ENCODE measurements around the gene TMEM30A. TPM values are rescaled to one million over a fixed set of nuclear protein-coding genes. Genes with fewer than 3 reads are reported as not detected.

TMEM30A gene
- total RNA-seq, 4 donors from 2014 or later: 87.6 to 102 (median 91.9) TPM

GRCh38 chr6:75279418-75279817 lies 5.2 kb downstream of the TMEM30A start:
- Histone ChIP-seq H3K9me3 (no peaks in the 10 kb centered on the region), H3K27ac (replicated peaks in 1 of 4) (peak overlapping the region in 1 of 4 donors; percentile 5), H3K4me3 (no peak overlapping the region), H3K36me3 (no peaks in the 10 kb centered on the region), H3K4me1 (peaks cover 50 to 92% (median 89%) of the 10 kb centered on the region in 4 donors), H3K27me3 (no peaks in the 10 kb centered on the region)
- WGBS: 56% methylated on average over 2 of the region's 2 CpGs
- TF ChIP-seq EP300 (IDR thresholded peaks at IDR 0.05) (no peak), CTCF (IDR thresholded peaks at IDR 0.05) (no peak), POLR2A (IDR thresholded peaks at IDR 0.05; ENCODE audit: low read depth) (no peak), POLR2AphosphoS5 (IDR thresholded peaks at IDR 0.05) (no peak)
- intact Hi-C loops (cut with DNase I): loop anchor here (10.0 kb wide), 1 partner anchor 325 kb away; the partner anchor contains the start of gene SENP6
- DNase-seq (ENCODE audit: extremely low spot score): no peak

GRCh38 chr6:75278474-75279077 lies 6.0 kb downstream of the TMEM30A start:
- H3K4me1 ChIP-seq: peaks cover 56 to 98% (median 96%) of the 10 kb centered on the region in 4 donors
- 65% methylated on average over 4 of the region's 4 CpGs for WGBS
- peak overlapping the region in 2 of 4 donors; percentile 1 to 5 for H3K27ac ChIP-seq (replicated peaks in 1 of 4)
- H3K9me3 ChIP-seq: no peaks in the 10 kb centered on the region
- TF ChIP-seq POLR2AphosphoS5 (IDR thresholded peaks at IDR 0.05): no peak
- TF ChIP-seq POLR2A (IDR thresholded peaks at IDR 0.05; ENCODE audit: low read depth): no peak
- TF ChIP-seq CTCF (IDR thresholded peaks at IDR 0.05): no peak
- TF ChIP-seq EP300 (IDR thresholded peaks at IDR 0.05): no peak
- no peaks in the 10 kb centered on the region for H3K27me3 ChIP-seq
- intact Hi-C loops (cut with DNase I): loop anchor here (10.0 kb wide), 1 partner anchor 326 kb away; the partner anchor contains the start of gene SENP6
- H3K36me3 ChIP-seq: no peaks in the 10 kb centered on the region
- no peak for DNase-seq (ENCODE audit: extremely low spot score)
- no peak overlapping the region for H3K4me3 ChIP-seq

GRCh38 chr6:75275067-75275466 lies 9.5 kb downstream of the TMEM30A start:
- Histone ChIP-seq H3K27me3 (no peaks in the 10 kb centered on the region), H3K9me3 (no peaks in the 10 kb centered on the region), H3K27ac (replicated peaks in 1 of 4) (no peak overlapping the region), H3K36me3 (peaks cover 0 to 10% (median 9%) of the 10 kb centered on the region in 4 donors), H3K4me1 (peaks cover 33 to 85% (median 78%) of the 10 kb centered on the region in 4 donors), H3K4me3 (no peak overlapping the region)
- intact Hi-C loops (cut with DNase I): loop anchor here (10.0 kb wide), 1 partner anchor 330 kb away; the partner anchor contains the start of gene SENP6
- TF ChIP-seq POLR2A (IDR thresholded peaks at IDR 0.05; ENCODE audit: low read depth) (no peak), CTCF (IDR thresholded peaks at IDR 0.05) (no peak), EP300 (IDR thresholded peaks at IDR 0.05) (no peak), POLR2AphosphoS5 (IDR thresholded peaks at IDR 0.05) (no peak)
- no peak for DNase-seq (ENCODE audit: extremely low spot score)

- intact Hi-C loops (cut with DNase I): loop anchor here (10.0 kb wide), 1 partner anchor 332 kb away; the partner anchor contains the start of gene SENP6
- Histone ChIP-seq H3K27ac (replicated peaks in 1 of 4) (peak overlapping the region in 3 of 4 donors; percentile 2 to 39 (median 27)), H3K4me1 (peaks cover 19 to 74% (median 64%) of the 10 kb centered on the region in 4 donors), H3K27me3 (no peaks in the 10 kb centered on the region), H3K4me3 (no peak overlapping the region), H3K9me3 (no peaks in the 10 kb centered on the region), H3K36me3 (peaks cover 0 to 10% (median 9%) of the 10 kb centered on the region in 4 donors)
- DNase-seq (ENCODE audit: extremely low spot score): no peak
- WGBS: 85% methylated on average over 4 of the region's 4 CpGs
- TF ChIP-seq POLR2A (IDR thresholded peaks at IDR 0.05; ENCODE audit: low read depth) (no peak), POLR2AphosphoS5 (IDR thresholded peaks at IDR 0.05) (no peak), CTCF (IDR thresholded peaks at IDR 0.05) (no peak), EP300 (IDR thresholded peaks at IDR 0.05) (no peak)
Measured at GRCh38 chr6:75273009-75273408, 11.6 kb downstream of the TMEM30A start.
